Activated CD4-positive, alpha-beta T cell treated with anti-CD3 and anti-CD28 coated beads for 48 hours (primary cell): ENCODE measurements around the gene CATSPERZ.
A peak's percentile ranks its signal among the peaks of the same experiment; 100 is the strongest.

ENCODE experiments used
- DNase-seq: peaks from one replicate; pipeline ENCODE4 v3.0.0-alpha.2; 2020

Gene CATSPERZ

GRCh38 chr11:64264371-64264852, 35.7 kb upstream of the CATSPERZ start:
- DNase-seq = no peak

DNA sequence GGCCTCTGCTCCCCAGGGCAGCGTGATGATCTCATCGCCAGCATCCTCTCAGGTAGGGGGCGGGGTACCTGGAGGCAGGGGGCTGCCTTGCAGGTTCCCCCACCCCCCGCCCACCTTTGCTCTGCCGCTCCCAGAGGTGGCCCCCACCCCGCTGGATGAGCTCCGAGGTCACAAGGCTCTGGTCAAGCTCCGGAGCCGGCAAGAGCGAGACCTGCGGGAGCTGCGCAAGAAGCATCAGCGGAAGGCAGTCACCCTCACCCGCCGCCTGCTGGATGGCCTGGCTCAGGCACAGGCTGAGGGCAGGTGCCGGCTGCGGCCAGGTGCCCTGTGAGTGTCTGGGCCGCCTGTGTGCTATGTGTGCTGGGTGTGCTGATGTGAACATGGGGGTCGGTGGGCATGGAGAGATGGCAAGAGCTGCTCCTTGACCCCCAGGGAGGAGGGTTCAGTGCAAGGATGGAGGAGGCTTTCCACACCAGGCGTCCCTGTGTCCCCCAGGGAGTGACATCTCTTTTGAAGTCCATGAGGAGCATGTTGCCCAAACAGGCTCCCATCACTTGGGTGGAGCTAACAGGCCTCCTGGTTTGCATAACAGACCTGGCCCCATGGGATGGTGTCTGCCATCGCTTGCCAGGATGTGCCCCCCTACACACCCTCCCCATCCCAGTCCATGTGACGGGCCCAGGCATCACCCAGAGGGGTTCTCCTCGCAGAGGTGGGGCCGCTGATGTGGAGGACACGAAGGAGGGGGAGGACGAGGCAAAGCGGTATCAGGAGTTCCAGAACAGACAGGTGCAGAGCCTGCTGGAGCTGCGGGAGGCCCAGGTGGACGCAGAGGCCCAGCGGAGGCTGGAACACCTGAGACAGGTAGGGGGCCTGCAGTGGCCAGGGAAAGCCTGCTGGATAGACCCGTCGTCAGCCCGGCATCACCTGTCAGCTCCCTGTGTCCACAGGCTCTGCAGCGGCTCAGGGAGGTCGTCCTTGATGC, 34.7 kb upstream of the CATSPERZ start:
- DNase-seq = no peak

- no peak for DNase-seq
These were observed 33.8 kb upstream of the CATSPERZ start for GRCh38 chr11:64266339-64266738.

DNA sequence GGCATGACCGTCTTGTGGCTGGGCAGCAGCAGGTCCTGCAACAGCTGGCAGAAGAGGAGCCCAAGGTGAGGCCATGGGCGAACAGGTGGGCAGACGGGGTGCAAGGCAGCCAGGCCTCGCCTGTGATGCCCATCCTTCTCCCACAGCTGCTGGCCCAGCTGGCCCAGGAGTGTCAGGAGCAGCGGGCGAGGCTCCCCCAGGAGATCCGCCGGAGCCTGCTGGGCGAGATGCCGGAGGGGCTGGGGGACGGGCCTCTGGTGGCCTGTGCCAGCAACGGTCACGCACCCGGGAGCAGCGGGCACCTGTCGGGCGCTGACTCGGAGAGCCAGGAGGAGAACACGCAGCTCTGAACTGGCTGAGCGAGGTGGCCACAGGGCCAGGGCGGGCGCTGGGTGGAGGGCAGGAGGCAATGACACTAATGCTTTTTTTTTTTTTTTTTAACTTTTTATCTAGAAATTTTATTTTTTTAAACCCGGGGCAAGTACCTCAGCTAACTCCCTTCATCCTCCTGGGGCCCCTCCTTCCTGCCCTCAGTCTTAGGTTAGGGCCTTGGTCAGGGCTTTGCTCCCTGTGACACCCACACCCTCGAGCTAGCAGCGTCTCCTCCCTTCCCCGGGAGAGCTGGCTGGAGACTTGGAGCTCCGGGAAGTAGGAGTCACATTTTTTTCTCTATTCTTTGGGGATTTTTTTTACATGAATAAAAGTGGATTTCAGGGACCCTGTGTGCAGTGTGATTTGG, 32.8 kb upstream of the CATSPERZ start:
- no peak for DNase-seq

DNA sequence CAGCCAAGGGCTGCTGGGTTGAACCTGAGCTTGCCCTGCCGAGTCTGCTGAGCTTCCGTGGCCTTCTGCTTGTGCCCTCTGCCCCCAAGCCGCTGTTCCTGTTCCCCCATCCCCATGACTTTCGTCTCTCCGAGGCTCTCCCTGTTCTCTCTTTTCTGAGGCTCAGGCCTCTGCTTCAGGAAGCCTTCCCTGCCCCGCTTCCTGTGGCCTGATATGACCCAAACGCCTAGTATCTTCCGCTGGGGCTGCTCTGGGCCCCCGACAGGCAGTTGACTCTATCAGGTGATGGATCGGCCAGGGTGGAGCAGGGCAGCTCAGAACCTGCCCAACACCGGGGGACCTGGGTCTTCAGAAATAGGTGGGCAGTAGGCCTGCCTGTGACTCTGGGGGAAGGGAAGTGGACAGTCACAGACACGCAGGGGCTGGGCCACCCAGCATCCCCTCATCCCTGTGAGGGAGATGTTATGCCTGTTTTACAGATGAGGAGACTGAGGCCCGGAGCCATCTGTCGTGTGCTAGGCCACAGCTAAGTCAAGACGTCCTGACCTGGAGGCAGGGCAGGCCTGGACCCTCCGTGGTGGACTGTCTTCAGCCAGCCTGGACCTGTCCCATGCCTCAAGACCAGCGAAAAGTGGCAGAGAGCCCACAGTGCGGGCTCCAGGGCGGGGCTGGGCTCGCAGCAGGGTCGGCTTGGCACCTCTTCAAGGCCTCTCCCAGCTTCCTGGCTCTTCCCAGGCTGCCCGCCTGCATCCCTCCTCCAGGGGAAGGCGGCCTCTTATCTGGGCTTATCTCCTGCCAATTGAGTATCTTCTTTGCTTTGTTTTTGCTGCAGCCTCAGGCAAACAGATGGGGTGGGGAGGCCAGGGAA, 31.9 kb upstream of the CATSPERZ start:
- no peak for DNase-seq

DNA sequence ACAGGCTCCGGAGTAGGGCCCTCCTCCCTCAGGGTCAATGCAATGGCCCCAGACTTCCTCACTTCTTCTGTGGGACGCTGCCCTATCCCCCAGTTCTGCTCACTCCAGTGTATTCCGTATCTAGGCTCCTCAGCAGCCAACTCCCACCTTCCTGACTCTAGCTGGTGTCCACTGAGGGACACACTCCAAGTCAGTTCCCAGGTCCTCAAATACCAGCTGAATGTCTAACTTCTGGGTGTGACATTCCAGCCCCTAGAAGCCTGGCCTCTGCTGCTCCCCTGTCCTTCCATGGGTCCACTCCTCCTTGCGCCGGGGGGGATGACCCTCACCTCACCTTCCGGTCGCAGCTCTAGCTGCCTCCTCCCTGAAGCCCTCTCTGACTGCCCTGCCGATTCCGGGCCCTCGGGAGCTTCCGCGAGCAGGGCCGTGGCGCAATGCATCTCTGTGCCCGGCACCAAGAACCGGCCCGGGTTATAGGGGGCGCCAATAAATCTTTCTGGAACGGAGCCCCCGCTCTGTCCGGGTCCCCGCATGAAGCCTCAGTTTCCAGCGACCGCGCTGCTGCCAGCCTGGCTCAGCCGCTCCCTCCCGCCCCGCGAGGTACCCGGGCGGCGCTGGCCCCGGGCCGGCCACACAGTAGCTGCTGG, 31.1 kb upstream of the CATSPERZ start:
- DNase-seq = peak; percentile 74

DNA sequence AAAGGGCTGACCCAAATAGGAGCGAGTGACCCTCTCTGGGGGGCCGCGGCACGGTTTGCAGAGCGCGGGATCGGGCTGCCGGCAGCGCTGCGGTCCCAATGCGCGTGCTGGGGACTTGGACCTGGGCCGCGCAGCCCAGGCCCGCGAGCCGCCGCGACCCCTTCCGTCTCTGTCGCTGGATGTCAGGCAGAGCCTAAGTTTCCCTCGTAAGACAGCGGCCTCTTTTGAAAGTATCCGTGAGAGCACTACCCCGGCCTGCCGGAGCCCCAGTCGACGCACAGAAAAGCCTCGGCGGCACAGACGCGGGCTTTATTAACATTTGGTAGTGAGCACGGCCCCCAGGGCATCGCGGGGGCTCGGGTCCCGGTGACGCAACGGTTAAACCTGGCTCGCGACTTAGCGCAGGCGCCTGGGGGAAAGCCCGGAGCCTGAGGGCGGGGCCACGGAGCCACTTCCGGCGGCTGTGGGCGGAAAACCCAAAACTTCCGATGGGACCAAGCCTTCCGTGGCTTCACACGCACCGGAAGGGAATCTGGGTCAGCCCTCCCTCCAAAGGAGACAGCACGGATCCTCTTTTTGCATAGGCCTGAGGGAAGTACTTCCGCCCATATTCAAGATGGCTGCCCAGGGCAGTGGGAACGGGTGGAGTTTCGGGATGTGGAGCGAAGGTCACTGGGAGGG, 30.5 kb upstream of the CATSPERZ start:
- DNase-seq = peak; percentile 99

DNA sequence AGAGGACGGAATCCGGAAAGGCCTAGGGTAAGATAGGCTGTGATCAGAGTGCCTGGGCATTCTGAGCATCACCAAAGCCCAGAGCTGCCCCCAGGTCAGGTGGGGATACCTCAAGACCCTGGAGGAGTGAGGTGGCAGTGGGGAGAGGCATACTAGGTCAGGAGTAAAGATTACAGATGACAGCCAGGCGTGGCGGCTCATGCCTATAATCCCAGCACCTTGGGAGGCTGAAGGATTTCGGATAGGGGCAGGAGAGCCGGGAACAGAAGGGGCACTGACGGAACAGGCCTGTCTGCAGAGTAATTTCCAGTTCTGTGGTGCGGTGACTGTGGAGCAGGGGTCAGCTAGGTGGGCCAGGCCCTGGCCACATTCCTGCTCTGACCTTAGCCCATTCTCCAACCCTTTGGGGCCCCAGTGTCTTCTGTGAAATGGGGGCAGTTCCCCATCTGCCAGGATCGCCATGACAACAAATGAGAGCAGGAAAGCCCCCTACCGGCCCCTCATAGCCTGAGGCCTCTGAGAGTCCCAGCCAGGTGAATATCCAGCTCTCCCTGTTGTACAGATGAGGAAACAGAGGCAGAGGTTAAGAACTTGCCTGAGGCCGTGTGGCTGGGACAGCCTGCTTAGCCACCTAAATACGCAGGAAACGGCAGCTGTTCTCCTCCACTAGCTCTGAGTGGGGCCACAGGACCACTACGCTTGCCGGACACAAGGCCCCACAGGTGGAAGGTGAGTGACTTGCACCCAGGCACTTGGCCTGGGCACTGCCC, 24.9 kb upstream of the CATSPERZ start:
- DNase-seq = no peak

DNA sequence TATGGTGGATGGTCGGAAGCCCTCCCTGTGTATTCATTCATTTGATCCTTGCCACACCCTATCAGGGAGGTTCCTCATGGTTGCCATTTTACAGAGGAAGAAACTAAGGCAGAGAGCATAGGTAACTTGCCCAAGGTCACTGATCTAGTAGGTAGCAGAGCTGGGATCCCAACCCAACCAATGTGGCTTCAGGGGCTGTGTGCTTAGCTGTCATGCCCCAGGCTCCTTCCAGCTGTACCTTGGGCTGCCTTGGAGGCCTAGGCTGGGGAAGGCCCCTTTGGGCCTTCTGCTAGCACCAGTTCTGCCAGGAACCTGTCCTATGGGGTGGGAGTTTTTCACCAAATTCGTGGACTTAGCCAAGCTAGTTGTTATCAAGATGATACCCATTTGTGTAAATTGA, 24.3 kb upstream of the CATSPERZ start:
- DNase-seq = no peak

- DNase-seq = no peak
These were observed 23.3 kb upstream of the CATSPERZ start for GRCh38 chr11:64276653-64277431.

GRCh38 chr11:64278576-64279190, 21.5 kb upstream of the CATSPERZ start:
- no peak for DNase-seq

DNA sequence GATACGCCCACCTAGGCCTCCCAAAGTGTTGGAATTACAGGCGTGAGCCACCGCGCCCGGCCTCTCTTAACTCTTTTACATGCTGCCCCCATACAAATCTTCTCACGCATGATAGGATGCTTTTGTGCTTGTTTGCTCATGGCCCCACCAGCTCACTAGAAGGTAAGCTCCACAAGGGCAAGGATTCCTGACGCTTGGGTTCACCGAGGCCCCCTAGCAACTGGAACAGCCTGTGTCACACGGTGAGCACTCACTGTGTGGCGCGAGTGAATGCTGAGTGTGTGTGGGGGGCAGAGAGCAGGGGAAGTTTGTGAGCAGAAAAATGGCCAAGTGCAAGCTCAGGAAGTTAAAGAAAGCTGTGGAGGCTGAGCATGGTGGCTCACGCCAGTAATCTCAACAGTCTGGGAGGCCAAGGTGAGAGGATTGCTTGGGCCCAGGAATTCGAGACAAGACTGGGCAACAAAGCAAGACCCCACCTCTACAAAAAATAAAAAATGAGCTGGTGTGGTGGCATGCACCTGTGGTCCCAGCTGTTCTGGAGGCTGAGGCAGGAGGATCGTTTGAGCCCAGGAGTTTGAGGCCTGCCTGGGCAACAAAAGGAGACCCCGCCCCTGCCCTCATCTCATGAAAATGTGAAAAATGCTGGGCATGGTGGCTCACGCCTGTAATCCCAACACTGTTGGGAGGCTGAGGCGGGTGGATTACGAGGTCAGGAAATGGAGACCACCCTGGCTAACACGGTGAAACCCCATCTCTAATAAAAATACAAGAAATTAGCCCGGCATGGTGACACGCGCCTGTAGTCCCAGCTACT, 18.0 kb upstream of the CATSPERZ start:
- DNase-seq = no peak

GRCh38 chr11:64283092-64283491, 17.1 kb upstream of the CATSPERZ start:
- no peak for DNase-seq

- peak; percentile 95 for DNase-seq
These were observed 15.9 kb upstream of the CATSPERZ start, which contains the start of gene BAD for GRCh38 chr11:64284048-64284961. BAD (minus strand) TSS chr11:64284665; CDS start chr11:64284368, 297 bp downstream.

GRCh38 chr11:64284962-64285884, 14.9 kb upstream of the CATSPERZ start, which contains the start of gene GPR137:
GPR137 (plus strand) TSS chr11:64285848; CDS start chr11:64286525, 677 bp downstream.
- DNase-seq = peak; percentile 92
